HepG2 (cell line): ENCODE measurements around the gene INTS7. TPM values are rescaled to one million over a fixed set of nuclear protein-coding genes. Genes with fewer than 3 reads are reported as not detected.

Source experiments
- ATAC-seq: fragments of 200-7000 bp; cut with Tn5 transposase; 3 replicates; pipeline ENCODE4 v1.9.1; 2020; ENCODE audit warnings: mild to moderate bottlenecking, moderate library complexity
- BruUV-seq: library from RNA; stranded (reverse); fragments of 400-500 nt; replicated peaks from 2 replicates; lab custom pipeline; 2021; lab: Mats Ljungman, UMichigan
- CTCF ChIA-PET: fragments of 300-600 bp; formaldehyde crosslinking; extraction: SDS; loops from one replicate; lab custom pipeline; 2021; ENCODE audit warnings: low total read pairs, inconsistent platforms, low intra/inter-chr PET ratio; lab: Yijun Ruan, JAX
- POLR2A ChIA-PET: fragments of 350-600 bp; sonication (Branson Sonifier 250); formaldehyde crosslinking; loops from one replicate; lab custom pipeline; 2020; ENCODE audit warnings: antibody characterized with exemption, inconsistent platforms; lab: Yijun Ruan, JAX
- DNase-seq: peaks from one replicate; pipeline ENCODE4 v3.0.0-alpha.2; 2015; ENCODE audit warnings: low spot score
- FAIRE-seq: peaks from 3 replicates; lab custom pipeline; 2011; peaks lifted over from hg19 to GRCh38; lab: Jason Lieb, UNC
- H2AFZ ChIP-seq: one replicate; pipeline ENCODE4 v1.6.1; 2011; ENCODE audit warnings: low read length, inconsistent platforms
- H3K27ac ChIP-seq: fragments of 300-600 bp; 3 replicates; pipeline ENCODE4 v1.8.0; 2011; ENCODE audit warnings: mixed run types, mild to moderate bottlenecking, mixed read lengths, low read length, inconsistent platforms; ENCODE audit not compliant: insufficient read depth; ENCODE audit errors: extremely low read length
- H3K27me3 ChIP-seq, 2 experiments: fragments of 200-600 bp in 1 of 2; 2 replicates in 1 of 2; 3 replicates in 1 of 2; pipeline versions ENCODE4 v1.6.0 to v1.8.0; 2011; ENCODE audit warnings: low read length in 2 of 2, mild to moderate bottlenecking in 2 of 2, moderate library complexity in 2 of 2, inconsistent platforms in 1 of 2; ENCODE audit not compliant: insufficient read depth in 2 of 2, control insufficient read depth in 1 of 2
- H3K36me3 ChIP-seq, 2 experiments: fragments of 200-600 bp in 1 of 2; replicated peaks in 1 of 2; 2 replicates in 1 of 2; 3 replicates in 1 of 2; pipeline versions ENCODE4 v1.5.1 to v1.8.0; 2011; ENCODE audit warnings: low read length in 2 of 2, inconsistent platforms in 1 of 2; ENCODE audit not compliant: insufficient read depth in 2 of 2, control insufficient read depth in 1 of 2
- H3K4me1 ChIP-seq: 2 replicates; pipeline ENCODE4 v1.5.1; 2012; ENCODE audit warnings: low read length, inconsistent platforms; ENCODE audit not compliant: insufficient read depth
- H3K4me2 ChIP-seq: 2 replicates; pipeline ENCODE4 v1.6.0; 2011; ENCODE audit warnings: low read depth, low read length, inconsistent platforms
- H3K4me3 ChIP-seq, 3 experiments: fragments of 200-600 bp in 1 of 3; sonication (generic), shearing (Covaris generic) in 1 of 3; replicated peaks in 1 of 3; 2 replicates each; pipeline ENCODE4 v1.5.1; 2011 to 2016; ENCODE audit warnings: low read length in 3 of 3, inconsistent platforms in 2 of 3, low read depth in 2 of 3, mild to moderate bottlenecking in 2 of 3, control low read depth in 1 of 3, mixed read lengths in 1 of 3; ENCODE audit not compliant: insufficient read depth in 1 of 3
- H3K79me2 ChIP-seq: one replicate; pipeline ENCODE4 v1.6.1; 2011; ENCODE audit warnings: low read length, inconsistent platforms; ENCODE audit not compliant: insufficient read depth
- H3K9ac ChIP-seq: 2 replicates; pipeline ENCODE4 v1.6.0; 2011; ENCODE audit warnings: mild to moderate bottlenecking, low read depth, low read length, inconsistent platforms; ENCODE audit not compliant: insufficient read depth
- H3K9me3 ChIP-seq: 2 replicates; pipeline ENCODE4 v1.5.1; 2012; ENCODE audit warnings: mild to moderate bottlenecking, low read length
- H4K20me1 ChIP-seq: 2 replicates; pipeline ENCODE4 v1.6.0; 2011; ENCODE audit warnings: inconsistent platforms, mild to moderate bottlenecking, low read length, moderate library complexity; ENCODE audit not compliant: insufficient read depth
- ELF3 ChIP-seq: IDR thresholded peaks from 2 replicates; pipeline ENCODE4 v1.6.1; 2016; ENCODE audit warnings: missing genetic modification reagents, missing compliant biosample characterization
- HNRNPUL1 ChIP-seq: fragments of 200-400 bp; formaldehyde crosslinking; IDR thresholded peaks from 2 replicates; pipeline ENCODE4 v1.6.1; 2017; ENCODE audit warnings: low read depth, mild to moderate bottlenecking, low read length, moderate library complexity
- PAF1 ChIP-seq: IDR thresholded peaks from 2 replicates; pipeline ENCODE4 v1.6.1; 2016; ENCODE audit warnings: missing genetic modification reagents, missing compliant biosample characterization
- PLRG1 ChIP-seq: fragments of 450-650 bp; conservative IDR thresholded peaks from 2 replicates; pipeline ENCODE4 v1.6.1; 2016
- RCOR2 ChIP-seq: IDR thresholded peaks from 2 replicates; pipeline ENCODE4 v1.6.1; 2016; ENCODE audit warnings: missing biosample characterization, missing genetic modification reagents
- RELA ChIP-seq: sonication (generic); formaldehyde crosslinking; IDR thresholded peaks from 2 replicates; pipeline ENCODE4 v1.4.0; 2020; ENCODE audit warnings: missing genetic modification reagents
- ZNF766 ChIP-seq: sonication (generic); formaldehyde crosslinking; IDR thresholded peaks from 2 replicates; pipeline ENCODE4 v1.5.0; 2020; ENCODE audit warnings: missing genetic modification reagents, borderline replicate concordance
- ZNF773 ChIP-seq: sonication (generic); formaldehyde crosslinking; IDR thresholded peaks from 2 replicates; pipeline ENCODE4 v1.4.0; 2020; ENCODE audit warnings: missing genetic modification reagents, borderline replicate concordance
- WGBS: methylation state at CpG from one replicate; pipeline ENCODE4 v1.1.6; 2017; ENCODE audit warnings: low lambda C conversion rate; 5-methylcytosine and 5-hydroxymethylcytosine counted together
- in situ Hi-C: cut with HindIII; loops from 2 replicates; pipeline ENCODE4 v1.10.0; 2017; ENCODE audit warnings: low pct_unique_long_range_greater_than_20kb; ENCODE audit not compliant: extremely low pct_ligation_motif_present
- intact Hi-C: fragments of 100-400 bp; cut with micrococcal nuclease; formaldehyde crosslinking; loops from one replicate; pipeline ENCODE4 v1.10.0; 2022; ENCODE audit not compliant: unreplicated experiment
- polyA plus RNA-seq, 8 experiments: library from polyadenylated mRNA; depleted of rRNA in 3 of 8; stranded (reverse) in 7 of 8; unstranded in 1 of 8; fragments of >200 nt; fragmentation: Illumina TruSeq in 4 of 8; extraction: Trizol in 4 of 8; gene quantifications; 2 replicates each; pipeline versions ENCODE4 v1.2.1 to v1.2.3, GENCODE V29; 2011 to 2016; ENCODE audit warnings: low read depth in 4 of 8, missing spikeins in 1 of 8, mixed read lengths in 1 of 8; ENCODE audit not compliant: insufficient read depth in 1 of 8
- total RNA-seq, 5 experiments: library from RNA; depleted of rRNA; stranded (reverse); fragments of >200 nt; fragmentation: Illumina TruSeq; extraction: Trizol; gene quantifications; 2 replicates each; pipeline ENCODE4 v1.2.3, GENCODE V29; 2016; ENCODE audit warnings: low read depth in 1 of 5
- TF ChIP-seq, protein P1 (sequence below): sonication (generic); formaldehyde crosslinking; IDR thresholded peaks from 2 replicates; pipeline ENCODE4 v1.4.0; 2020; ENCODE audit warnings: missing genetic modification reagents, mild to moderate bottlenecking, borderline replicate concordance
- TF ChIP-seq, protein P2 (sequence below): IDR thresholded peaks from 2 replicates; pipeline ENCODE4 v1.6.1; 2012; ENCODE audit warnings: low read depth, low read length, improper control_type of control experiment
- TF ChIP-seq, protein P3 (sequence below): sonication (generic); formaldehyde crosslinking; IDR thresholded peaks from 2 replicates; pipeline ENCODE4 v1.5.1; 2020; ENCODE audit warnings: missing genetic modification reagents, mild to moderate bottlenecking, borderline replicate concordance
- TF ChIP-seq, protein P4 (sequence below): sonication (generic); formaldehyde crosslinking; IDR thresholded peaks from 2 replicates; pipeline ENCODE4 v1.4.0; 2020; ENCODE audit warnings: low read depth, mild to moderate bottlenecking, missing genetic modification reagents
- TF ChIP-seq, protein P5 (sequence below): sonication (generic); formaldehyde crosslinking; IDR thresholded peaks from 2 replicates; pipeline ENCODE4 v1.8.1; 2023; ENCODE audit warnings: missing genetic modification reagents, mild to moderate bottlenecking, borderline replicate concordance
- TF ChIP-seq, protein P6 (sequence below): sonication (generic); formaldehyde crosslinking; IDR thresholded peaks from 2 replicates; pipeline ENCODE4 v1.5.0; 2020; ENCODE audit warnings: mild to moderate bottlenecking, missing genetic modification reagents, borderline replicate concordance

Gene INTS7
- total and polyA plus RNA-seq, 2 of the 13 experiments (the other 11 are each of a cell fraction or from before 2014, with no cell fraction given), result 18.3 to 22.4 TPM

DNA sequence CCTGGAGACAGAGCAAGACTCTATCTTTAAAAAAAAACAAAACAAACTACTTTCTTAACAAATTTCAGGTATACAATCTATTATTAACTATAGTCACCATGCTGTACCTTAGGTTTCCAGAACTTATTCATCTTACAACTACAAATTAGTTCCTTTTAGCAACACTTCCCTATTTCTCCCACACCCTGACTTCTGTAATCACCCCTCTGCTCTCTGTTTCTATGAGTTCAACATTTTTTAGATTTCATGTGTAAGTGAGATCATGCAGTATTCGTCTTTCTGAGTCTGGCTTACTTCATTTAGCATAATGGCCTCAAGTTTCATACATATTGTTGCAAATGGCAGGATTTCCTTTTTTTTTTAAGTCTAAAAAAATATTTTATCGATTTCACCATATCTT, 126.9 kb downstream of the INTS7 start:
- WGBS, result 69% methylated on average over 2 of the region's 2 CpGs
- FAIRE-seq (no peak), DNase-seq (no peak), ATAC-seq (no peak)
- Histone ChIP-seq H3K4me2 (no peak overlapping the region), H3K9me3 (no peaks in the 10 kb centered on the region), H4K20me1 (no peaks in the 10 kb centered on the region), H3K27me3 (no peaks in the 10 kb centered on the region), H3K4me3 (no peak overlapping the region), H3K27ac (no peak overlapping the region), H3K9ac (no peak overlapping the region), H2AFZ (no peak overlapping the region), H3K36me3 (no peaks in the 10 kb centered on the region), H3K4me1 (peaks cover 50% of the 10 kb centered on the region), H3K79me2 (no peaks in the 10 kb centered on the region)
- intact Hi-C loops, result no loop called here
- in situ Hi-C loops, result no loop called here
- ChIA-PET POLR2A (no interaction called here), CTCF (no interaction called here)
- TF ChIP-seq, protein P1, sequence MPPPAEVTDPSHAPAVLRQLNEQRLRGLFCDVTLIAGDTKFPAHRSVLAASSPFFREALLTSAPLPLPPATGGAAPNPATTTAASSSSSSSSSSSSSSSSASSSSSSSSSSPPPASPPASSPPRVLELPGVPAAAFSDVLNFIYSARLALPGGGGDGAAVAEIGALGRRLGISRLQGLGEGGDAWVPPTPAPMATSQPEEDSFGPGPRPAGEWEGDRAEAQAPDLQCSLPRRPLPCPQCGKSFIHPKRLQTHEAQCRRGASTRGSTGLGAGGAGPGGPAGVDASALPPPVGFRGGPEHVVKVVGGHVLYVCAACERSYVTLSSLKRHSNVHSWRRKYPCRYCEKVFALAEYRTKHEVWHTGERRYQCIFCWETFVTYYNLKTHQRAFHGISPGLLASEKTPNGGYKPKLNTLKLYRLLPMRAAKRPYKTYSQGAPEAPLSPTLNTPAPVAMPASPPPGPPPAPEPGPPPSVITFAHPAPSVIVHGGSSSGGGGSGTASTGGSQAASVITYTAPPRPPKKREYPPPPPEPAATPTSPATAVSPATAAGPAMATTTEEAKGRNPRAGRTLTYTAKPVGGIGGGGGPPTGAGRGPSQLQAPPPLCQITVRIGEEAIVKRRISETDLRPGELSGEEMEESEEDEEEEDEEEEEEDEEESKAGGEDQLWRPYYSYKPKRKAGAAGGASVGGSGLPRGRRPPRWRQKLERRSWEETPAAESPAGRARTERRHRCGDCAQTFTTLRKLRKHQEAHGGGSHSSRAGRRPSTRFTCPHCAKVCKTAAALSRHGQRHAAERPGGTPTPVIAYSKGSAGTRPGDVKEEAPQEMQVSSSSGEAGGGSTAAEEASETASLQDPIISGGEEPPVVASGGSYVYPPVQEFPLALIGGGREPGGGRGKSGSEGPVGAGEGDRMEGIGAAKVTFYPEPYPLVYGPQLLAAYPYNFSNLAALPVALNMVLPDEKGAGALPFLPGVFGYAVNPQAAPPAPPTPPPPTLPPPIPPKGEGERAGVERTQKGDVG (CRISPR knock-in tag), result no peak
- TF ChIP-seq RELA (CRISPR knock-in tag) (no peak), ZNF773 (CRISPR knock-in tag) (no peak), RCOR2 (CRISPR knock-in tag) (no peak), HNRNPUL1 (no peak), ELF3 (CRISPR knock-in tag) (no peak), PLRG1 (no peak), ZNF766 (CRISPR knock-in tag) (no peak), PAF1 (CRISPR knock-in tag) (no peak)
- TF ChIP-seq, protein P2, sequence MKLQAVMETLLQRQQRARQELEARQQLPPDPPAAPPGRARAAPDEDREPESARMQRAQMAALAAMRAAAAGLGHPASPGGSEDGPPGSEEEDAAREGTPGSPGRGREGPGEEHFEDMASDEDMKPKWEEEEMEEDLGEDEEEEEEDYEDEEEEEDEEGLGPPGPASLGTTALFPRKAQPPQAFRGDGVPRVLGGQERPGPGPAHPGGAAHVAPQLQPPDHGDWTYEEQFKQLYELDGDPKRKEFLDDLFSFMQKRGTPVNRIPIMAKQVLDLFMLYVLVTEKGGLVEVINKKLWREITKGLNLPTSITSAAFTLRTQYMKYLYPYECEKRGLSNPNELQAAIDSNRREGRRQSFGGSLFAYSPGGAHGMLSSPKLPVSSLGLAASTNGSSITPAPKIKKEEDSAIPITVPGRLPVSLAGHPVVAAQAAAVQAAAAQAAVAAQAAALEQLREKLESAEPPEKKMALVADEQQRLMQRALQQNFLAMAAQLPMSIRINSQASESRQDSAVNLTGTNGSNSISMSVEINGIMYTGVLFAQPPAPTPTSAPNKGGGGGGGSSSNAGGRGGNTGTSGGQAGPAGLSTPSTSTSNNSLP, result no peak
- TF ChIP-seq, protein P3, sequence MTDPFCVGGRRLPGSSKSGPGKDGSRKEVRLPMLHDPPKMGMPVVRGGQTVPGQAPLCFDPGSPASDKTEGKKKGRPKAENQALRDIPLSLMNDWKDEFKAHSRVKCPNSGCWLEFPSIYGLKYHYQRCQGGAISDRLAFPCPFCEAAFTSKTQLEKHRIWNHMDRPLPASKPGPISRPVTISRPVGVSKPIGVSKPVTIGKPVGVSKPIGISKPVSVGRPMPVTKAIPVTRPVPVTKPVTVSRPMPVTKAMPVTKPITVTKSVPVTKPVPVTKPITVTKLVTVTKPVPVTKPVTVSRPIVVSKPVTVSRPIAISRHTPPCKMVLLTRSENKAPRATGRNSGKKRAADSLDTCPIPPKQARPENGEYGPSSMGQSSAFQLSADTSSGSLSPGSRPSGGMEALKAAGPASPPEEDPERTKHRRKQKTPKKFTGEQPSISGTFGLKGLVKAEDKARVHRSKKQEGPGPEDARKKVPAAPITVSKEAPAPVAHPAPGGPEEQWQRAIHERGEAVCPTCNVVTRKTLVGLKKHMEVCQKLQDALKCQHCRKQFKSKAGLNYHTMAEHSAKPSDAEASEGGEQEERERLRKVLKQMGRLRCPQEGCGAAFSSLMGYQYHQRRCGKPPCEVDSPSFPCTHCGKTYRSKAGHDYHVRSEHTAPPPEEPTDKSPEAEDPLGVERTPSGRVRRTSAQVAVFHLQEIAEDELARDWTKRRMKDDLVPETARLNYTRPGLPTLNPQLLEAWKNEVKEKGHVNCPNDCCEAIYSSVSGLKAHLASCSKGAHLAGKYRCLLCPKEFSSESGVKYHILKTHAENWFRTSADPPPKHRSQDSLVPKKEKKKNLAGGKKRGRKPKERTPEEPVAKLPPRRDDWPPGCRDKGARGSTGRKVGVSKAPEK (CRISPR knock-in tag), result no peak
- TF ChIP-seq, protein P4, sequence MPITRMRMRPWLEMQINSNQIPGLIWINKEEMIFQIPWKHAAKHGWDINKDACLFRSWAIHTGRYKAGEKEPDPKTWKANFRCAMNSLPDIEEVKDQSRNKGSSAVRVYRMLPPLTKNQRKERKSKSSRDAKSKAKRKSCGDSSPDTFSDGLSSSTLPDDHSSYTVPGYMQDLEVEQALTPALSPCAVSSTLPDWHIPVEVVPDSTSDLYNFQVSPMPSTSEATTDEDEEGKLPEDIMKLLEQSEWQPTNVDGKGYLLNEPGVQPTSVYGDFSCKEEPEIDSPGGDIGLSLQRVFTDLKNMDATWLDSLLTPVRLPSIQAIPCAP (CRISPR knock-in tag), result no peak
- TF ChIP-seq, protein P5, sequence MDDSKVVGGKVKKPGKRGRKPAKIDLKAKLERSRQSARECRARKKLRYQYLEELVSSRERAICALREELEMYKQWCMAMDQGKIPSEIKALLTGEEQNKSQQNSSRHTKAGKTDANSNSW (CRISPR knock-in tag), result no peak
- TF ChIP-seq, protein P6, sequence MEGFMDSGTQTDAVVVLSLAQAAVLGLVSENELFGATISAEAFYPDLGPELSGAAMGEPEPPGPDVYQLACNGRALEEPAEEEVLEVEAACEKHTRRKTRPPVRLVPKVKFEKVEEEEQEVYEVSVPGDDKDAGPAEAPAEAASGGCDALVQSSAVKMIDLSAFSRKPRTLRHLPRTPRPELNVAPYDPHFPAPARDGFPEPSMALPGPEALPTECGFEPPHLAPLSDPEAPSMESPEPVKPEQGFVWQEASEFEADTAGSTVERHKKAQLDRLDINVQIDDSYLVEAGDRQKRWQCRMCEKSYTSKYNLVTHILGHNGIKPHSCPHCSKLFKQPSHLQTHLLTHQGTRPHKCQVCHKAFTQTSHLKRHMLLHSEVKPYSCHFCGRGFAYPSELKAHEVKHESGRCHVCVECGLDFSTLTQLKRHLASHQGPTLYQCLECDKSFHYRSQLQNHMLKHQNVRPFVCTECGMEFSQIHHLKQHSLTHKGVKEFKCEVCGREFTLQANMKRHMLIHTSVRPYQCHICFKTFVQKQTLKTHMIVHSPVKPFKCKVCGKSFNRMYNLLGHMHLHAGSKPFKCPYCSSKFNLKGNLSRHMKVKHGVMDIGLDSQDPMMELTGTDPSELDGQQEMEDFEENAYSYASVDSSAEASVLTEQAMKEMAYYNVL (CRISPR knock-in tag), result no peak
- no TSS peak for BruUV-seq
